Non-pigmented ciliary epithelial cell (primary cell): ENCODE results near the gene ANXA2.
"Not testable (repeated sequence)": the region's sequence is repeated elsewhere in the genome, so short reads cannot be mapped to it uniquely, and the experiment has no call there.

Experiments
- DNase-seq: peaks from one replicate; pipeline ENCODE4 v3.0.0-alpha.2; 2010; ENCODE audit warnings: low read depth

The ANXA2 gene

DNA sequence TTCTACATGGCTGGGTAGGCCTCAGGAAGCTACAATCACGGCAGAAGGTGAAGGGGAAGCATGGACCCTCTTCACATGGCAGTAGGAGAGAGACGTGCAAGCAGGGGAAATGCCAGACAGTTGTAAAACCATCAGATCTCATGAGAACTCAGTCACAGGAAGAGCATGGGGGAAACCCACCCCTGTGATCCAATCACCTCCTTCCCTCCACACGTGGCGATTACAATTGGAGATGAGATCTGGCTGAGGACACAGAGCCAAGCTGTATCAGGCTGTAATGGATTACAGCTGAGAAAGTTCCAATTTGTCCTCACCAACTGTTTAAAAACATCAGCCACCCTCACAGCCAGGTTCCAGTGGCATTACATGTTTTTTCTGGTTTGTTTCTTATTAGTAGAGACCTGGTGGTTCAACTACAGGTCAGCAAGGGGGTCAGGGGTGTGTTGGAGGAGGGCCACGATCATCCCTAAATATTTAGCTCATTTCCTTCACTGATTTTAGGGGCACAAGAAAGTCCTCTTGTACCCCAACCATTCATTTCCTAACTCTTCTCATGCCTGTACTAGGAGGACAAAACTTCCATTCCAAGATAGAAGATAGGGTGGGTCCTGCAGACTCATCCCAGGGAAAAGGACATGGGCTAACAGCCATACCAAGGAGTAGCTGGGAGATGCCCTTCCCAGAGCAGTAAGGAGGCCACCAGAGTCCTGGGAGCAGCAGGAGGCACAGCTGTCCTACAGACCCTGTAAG is 54.4 kb downstream of the ANXA2 start:
- DNase-seq, result no peak

DNA sequence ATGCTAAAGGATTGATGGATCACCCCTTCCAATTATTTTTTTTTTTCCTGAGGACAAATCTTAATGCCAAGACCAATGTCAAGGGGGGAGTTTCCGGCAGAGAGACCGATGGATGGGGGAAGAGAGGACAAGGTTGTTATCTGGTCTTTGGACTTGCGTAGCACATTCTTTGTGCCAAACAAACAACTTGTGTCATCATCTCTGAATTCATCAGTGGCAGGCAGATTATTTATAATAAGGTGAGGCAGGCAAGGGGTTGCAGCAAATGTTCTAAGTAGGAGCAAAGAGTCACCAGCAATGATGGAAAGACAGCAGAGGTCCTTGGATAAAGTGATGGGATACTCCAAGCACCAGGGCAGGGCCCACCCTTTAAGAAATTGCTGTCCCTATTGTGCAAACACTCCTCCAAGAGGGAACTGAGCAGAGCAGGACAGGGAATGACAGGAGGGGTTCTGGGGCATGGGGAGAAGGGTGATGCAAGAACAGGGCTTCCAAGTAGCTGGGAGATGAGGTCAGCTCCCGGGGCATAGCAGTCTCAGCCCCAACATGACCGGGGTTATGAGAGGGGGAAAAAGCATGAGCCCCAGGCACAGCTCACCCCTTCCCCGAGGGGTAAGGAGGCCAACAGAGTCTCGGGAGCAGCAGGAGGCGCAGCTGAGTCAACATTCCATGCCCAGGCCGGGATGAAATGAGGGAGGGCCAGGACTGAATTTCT is 57.4 kb downstream of the ANXA2 start:
- no peak for DNase-seq

DNA sequence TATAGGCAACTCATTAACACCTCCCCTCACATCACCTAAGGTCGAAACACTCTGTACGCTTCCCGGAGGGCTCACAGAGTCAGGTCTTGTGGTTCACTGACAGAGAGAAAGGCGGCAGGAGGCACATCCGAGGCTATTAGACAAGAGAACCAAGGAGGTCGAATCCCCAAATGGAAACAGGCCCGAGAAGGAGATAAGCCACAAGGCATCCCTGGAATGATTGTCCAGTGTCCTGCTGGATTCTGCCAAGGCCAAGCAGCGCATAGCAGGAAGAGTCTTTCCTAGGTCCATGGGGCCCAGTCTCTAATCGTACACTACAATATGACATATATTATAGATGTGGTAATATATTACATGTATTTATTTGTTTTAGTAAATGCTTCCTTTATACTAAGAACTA is 58.5 kb downstream of the ANXA2 start:
- DNase-seq, result no peak

DNA sequence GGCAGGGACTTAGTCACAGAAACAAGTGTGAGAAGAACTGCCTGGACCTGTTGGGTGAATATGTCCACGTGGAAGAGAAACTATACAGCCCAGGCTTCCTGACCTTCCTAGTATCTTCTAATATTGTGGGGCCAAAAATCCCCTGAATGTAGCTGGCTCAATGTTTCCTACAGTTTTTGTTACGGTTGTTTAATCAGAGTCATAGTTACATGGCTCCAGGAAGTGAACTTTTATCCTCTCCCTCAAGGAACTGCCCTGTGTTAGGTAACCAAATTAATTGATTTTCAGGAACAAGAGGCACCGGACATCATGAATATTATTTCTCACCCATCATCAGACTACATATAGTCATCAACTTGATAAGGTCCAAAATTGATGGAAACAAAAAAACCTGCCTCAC is 59.0 kb downstream of the ANXA2 start:
- no peak for DNase-seq

DNA sequence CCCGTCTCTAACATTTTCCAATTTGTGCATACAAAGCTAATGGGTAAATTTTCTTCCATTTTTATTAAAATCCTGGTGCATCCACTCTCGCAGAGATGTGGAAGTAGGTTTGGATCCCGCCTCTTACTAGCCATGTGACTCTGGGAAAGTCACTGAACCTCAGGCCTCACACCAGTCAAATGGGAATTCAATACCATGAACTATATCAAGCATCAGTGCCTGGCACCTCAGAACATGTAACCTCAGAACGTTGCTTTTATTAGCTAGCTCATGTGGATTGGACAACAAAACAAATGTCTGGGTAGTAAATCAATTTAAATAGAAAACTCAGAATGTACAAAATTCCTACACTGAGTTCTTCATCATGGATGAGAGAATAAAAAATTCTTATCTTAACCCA is 60.7 kb downstream of the ANXA2 start:
- DNase-seq, result no peak

DNA sequence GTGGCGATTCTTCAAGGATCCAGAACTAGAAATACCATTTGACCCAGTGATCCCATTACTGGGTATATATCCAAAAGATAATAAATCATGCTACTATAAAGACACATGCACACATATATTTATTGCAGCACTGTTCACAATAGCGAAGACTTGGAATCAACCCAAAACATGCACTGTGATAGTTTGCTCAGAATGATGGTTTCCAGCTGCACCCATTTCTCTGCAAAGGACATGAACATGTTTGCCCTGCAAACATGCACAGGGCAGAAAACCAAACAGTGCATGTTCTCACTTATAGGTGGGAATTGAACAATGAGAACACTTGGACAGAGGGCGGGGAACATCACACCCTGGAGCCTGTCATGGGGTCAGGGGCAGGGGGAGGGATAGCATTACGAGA is 62.5 kb downstream of the ANXA2 start:
- DNase-seq, result not testable (repeated sequence)

DNA sequence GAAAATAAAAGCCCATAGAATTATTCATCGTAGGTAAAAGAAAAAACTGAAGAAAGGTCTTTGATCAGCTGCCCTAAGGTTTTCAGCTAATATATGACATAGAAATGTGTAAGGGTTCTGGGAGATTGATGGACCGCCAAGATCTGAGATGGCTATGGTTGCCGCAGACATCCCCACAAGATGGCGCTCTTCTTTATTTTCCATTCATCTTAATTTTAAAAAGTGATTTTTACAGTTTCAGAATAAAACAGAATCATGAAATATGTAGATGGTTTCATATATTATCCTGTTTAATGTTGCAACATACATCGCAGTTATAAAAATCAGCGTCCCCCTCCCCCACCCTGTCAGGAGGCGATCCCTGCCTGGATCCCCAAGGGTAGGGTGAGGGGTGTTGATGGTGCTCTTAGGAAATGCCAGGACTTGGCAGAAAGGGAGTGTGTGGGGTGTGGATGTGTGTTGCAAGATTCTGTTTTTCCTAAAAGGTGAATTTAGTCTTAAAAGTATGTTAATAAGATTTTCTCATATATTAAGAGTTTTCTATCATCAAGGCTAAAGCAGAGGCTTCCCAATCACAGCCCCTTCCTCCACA is 68.8 kb downstream of the ANXA2 start:
- DNase-seq, result no peak

DNA sequence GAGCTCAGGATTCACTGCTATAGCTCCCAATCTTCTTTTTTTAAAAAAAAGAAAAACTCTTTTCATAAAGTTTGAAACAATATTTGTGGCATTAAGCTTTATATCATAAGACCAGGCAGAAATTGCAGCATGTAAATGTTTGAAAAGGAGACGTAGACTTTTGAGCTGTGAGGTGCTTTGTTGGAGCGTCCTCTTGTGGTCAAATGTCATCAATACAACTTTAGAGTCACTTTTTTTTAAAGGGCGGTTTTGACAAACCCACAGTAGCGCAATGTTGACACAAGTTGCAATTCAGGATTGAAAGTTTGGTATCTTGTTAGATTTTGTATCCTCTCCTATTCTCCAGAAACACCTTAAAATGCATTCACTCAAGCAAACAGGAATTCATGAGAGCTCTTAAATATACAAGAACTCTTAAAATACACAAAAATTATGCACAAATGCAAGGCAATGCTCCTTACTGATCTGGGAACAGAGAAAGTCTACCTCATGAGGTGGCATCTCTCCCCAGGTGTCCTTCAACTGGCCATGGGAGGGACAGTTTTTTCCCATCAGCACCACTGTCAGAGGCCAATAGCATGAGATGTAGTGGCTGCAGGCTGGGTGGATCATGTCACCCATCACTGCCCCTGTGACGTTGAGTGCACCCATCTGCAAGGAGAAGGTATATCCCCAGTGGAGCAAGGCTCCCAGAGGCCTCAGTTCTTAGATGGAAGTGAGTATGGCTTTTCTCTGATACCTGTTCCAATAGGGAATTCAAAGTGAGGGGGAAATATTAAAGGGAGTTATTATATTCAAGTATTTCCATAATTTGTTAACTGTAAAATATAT is 70.7 kb downstream of the ANXA2 start:
- no peak for DNase-seq

DNA sequence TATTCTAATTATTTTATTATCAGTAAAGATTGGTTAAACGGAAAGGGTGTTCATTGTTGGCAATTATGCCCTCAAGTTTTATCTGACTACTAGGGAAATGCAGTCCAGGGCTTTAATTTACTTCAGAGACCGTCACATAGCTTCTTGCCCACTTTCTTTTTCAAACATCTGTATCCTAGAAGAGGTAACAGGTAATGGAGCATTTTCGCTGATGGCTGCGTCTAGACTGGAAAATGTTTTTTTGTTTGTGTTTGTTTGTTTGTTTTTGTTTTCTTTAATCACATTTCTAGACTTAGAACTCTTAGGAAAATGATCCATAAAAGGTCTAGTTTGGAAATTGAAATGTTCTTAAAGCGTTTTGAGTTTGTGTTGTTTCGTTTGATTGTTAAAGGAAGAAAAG is 71.4 kb downstream of the ANXA2 start:
- DNase-seq, result no peak

DNA sequence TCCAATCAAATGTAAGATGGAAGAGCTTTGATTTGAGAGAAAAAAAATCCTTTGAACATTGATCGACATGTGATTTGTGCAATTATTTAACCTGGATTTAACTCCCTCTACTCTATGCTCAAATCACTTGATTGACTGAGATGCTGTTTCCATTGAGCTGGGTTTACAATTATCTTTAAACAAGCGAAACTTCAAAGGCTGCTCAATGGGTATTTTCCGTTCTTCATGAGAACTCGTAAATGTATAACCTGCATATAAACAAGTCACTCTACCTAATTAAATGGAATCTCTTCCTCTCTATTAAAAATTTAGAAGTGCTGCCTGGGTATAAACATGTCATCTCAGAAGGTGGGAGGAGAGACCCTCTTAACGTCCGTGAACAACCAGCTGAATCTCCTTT is 71.9 kb downstream of the ANXA2 start:
- DNase-seq, result no peak

DNA sequence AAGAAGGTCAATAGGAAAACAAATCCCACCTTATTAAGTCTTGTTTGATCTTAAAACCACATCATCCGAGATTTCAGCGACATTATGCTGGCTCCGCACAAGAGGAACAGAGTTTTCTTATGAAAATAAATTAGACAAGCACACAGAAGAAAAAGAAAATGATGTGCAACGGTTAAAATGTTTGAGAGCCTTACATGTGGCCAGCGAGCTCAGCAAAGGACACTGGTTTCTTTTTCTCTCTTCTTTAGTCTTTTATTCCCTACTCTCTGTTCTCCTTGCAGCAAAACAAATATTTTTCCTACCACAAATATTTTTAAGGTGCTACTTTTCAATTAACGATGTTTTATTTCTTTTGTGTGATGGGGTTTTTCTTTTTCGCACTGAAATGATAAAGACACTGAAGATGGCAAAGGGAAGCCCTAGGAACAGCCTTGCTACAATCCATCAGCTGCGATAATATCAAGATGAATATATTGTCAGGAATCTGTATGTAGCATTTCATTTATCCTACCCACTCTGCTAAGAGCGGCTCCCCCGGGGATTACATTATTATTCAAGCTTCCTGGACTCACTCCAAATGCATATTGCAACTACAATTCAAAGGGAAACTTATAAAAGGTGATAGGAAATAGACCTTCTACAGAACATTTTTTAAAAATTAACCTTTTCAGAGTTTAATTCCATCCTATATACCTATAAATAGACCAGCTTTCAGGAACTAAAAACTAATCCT is 72.9 kb downstream of the ANXA2 start:
- DNase-seq, result no peak

DNA sequence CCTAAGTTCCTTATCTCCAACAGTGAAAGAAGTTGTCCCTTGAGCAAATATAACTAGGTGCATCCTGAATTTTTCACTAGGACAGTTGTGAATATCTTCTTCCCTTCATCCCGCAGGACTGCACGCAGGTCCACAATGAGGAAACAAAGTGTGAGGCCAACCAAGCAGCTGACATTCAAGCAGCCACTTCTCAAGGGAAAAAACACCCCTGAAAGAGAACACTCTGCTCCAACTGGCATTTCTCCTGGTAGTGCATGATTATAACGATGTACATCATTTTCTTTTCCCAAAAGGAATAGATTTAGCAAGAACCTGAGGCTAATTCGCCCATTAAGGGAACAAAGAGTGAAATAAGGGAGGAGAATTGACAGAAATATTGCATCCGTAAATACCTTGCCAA is 74.5 kb downstream of the ANXA2 start:
- no peak for DNase-seq

DNA sequence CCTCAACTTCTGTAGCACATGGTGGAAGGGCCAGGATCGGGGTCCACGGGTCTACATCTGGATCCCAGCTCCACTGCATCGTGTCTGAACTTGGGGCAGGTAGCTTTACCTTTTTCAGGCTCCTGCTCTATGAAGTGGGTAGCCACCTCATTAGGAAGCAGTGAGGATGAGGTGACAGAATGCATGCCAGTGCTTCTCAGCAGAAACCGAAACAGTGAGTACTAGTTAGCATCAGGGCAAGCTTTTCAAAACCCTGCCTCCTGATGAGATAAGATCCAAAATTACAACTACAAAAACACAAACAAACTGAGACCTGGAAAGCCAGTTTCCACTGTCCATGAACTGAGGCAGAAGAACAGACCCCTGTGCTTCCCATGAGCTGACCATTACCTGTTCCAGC is 77.4 kb downstream of the ANXA2 start:
- no peak for DNase-seq

DNA sequence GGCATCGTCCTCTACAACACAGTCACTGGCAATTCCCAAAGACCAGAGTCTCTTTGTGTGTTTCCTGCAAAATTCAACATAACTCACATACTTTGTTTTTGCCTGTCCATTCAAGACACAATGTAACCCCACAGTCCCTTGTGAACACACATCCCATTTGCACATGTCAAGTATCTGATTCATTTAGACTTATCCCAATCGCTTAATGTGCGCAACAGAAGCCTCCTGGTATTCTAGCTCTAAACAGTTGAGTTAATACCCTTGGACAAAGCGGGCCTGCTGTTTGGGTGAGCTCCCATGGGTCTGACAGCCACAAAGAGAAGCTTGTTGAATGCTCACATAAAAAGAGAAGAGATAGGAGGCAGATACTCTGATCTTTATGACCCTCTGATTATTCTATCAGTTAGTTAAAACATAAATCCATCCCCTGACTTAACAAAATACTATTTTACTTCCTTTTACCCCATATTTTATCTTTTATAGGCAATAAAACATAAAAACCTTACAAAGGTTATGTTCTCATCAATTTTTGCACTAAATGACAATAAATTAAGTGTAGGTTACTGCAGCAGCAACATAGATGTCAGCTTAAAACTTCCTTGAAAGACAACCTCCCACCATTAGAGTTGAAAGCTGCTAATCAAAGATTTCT is 79.4 kb downstream of the ANXA2 start:
- DNase-seq, result no peak

DNA sequence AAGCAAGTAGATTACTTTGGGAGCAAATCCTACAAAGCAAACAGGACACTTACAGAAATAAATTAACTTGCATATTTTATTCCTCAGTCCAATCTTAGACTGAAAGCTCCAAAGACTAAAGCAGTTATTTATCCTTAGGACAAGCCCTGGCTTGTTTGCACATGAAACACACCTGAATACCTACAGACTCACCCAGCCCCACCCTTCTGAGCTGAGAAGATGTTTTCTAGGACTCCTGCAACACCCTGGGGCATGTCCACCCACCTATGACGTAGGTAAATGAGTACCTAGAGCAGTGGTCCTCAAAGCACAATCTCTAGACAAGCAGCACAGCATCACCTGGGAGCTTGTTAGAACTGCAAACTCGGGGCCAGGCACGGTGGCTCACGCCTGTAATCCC is 80.8 kb downstream of the ANXA2 start:
- DNase-seq, result no peak

DNA sequence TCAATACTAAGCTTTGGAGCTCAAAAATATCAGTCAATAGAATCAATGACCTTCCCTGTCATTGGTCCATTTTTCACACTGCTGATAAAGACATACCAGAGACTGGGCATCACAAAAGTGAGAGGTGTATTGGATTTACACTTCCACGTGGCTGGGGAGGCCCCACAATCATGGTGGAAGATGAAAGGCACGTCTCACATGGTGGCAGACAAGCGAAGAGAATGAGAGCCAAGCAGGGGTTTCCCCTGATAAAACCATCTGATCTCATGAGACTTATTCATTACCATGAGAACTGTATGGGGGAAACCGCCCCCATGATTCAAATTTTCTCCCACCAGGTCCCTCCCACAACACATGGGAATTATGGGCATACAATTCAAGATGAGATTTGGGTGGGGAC is 81.9 kb downstream of the ANXA2 start:
- no peak for DNase-seq

DNA sequence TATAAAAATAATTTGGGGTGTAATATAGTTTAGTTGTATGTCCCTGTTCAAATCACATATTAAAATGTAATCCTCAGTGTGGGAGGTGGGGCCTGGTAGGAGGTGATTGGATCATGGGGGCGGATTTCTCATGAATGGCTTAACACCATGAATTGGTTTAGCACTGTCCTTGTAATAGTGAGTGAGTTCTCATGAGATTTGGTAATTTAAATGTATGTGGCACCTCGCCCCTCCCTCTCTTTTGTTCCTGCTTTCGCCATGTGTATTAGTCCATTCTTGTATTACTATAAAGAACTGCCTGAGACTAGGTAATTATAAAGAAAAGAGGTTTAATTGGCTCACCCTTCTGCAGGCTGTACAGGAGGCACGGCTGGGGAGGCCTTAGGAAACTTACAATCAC is 83.9 kb downstream of the ANXA2 start:
- no peak for DNase-seq

DNA sequence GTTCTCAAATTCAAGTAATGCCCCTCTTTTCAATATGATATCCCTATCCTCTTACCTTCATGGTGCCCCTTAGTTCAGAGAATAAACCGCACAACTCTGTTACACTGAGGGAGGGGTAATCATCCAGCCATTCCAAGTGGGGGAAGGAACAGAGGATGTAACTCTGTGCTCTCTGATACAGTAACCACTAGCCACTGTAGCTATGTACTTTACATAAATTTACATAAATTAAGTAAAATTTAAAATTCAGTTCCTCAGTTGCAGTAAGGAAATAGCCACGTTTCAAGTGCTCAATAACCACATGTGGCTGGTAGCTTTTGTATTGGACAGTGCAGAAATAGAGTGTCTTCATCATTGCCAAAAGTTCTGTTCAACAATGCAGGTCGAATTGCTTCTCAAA is 90.8 kb downstream of the ANXA2 start:
- no peak for DNase-seq

DNA sequence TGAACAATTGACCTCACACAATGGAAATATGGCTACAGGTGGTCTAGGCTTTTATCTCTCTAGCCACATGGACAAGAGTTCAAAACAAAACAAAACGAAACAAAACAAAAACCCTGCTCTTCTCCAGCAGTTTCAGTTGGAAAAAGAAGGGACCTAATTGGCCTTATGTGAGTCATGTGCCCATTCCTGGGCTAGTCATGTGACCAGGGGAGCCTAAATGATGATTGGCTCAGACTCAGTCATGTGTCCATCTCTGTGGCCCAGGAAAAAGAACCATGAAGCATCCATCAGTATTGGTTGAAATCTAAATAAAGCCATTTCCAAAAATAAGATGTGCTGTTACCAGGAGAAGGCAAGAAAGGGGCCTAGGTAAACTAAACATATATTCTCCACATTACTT is 96.8 kb downstream of the ANXA2 start:
- no peak for DNase-seq

DNA sequence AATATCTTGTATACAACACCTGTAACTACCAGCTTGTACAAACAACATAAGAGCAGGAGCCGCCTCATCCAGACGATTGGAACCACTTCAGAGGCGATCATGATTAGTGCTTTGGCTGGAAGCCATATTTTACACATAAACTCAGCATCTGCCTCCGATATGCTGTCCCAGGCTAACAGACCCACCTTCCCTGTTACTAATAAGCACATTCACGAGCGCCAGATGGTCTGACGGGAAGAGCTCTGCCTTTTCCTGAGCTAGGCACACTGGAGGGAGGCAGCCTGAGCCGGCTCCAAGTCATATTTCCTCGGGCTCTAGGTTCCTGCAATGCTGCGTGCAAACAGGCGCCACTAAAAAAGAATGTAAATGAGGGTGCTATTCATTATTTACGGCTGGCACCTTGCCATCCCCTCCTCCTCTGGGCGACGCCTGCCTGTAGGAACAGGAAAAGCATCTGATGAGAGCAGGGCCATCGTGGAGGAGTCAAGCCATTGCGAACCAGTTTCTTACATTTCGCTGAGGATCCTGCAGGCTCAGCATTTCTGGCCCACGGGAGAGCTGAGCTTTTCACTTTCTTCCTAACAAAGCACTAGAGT is 98.2 kb downstream of the ANXA2 start:
- no peak for DNase-seq
